Stimulated activated CD4-positive, alpha-beta T cell treated with anti-CD3 and anti-CD28 coated beads, TNF-alpha, amount 100 ng/mL, for 4 hours (primary cell): Measurements from ENCODE around the gene C1orf216.
A peak's percentile ranks its signal among the peaks of the same experiment; 100 is the strongest.
"Not testable (repeated sequence)": the region's sequence is repeated elsewhere in the genome, so short reads cannot be mapped to it uniquely, and the experiment has no call there.

Experiments
- DNase-seq, 3 experiments: peaks; one replicate each; pipeline ENCODE4 v3.0.0-alpha.2; 2020; ENCODE audit warnings: low read depth in 3 of 3

The C1orf216 gene, protein sequence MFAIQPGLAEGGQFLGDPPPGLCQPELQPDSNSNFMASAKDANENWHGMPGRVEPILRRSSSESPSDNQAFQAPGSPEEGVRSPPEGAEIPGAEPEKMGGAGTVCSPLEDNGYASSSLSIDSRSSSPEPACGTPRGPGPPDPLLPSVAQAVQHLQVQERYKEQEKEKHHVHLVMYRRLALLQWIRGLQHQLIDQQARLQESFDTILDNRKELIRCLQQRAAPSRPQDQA

DNA sequence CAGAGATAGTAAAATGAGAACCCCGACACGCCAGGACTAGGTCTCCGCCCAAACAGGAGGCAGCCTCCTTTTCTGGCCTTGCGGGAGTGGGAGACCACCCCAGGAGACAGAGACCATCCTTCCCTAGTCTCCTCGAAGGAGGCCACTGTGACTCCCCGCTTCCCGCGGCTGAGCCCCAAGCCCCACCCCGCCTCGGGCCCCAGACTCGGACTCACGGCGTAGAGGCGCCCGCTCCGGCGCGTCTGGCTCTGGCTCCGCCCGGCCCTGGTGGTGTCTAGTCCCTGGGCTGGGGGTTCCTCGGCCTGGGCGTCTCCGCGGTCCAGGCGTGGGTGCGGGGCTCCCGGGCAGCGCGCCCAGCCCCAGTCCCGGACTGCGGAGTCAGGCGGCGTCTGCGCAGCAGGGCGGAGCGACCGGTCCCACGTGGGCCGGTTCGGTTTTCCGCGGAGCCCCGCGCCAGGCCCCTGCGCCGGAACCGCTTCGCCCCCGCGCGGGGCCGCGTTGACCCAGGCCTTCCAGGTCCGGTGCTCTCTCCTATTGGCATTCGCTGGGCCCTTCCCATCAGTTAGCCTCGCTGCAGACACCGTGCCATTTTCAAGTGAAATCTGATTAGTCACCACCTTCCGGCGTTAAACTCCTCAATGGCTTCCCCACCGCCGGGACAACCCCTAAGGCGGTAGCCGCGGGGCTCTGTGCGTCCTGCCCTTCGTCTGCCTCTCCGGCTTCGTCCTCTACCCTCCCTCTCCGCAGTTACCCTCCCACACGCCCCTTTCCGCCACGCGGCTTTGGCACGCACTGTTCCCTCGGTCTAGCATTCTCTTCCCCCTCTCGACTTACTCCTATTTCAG lies at the start of gene C1orf216:
Gene C1orf216 (minus strand): TSS at position 393 of the 845 bp plus-strand sequence. CDS start 2,563 bp downstream, outside the sequence.
- DNase-seq = peak; percentile 64 to 71 (median 67)

DNA sequence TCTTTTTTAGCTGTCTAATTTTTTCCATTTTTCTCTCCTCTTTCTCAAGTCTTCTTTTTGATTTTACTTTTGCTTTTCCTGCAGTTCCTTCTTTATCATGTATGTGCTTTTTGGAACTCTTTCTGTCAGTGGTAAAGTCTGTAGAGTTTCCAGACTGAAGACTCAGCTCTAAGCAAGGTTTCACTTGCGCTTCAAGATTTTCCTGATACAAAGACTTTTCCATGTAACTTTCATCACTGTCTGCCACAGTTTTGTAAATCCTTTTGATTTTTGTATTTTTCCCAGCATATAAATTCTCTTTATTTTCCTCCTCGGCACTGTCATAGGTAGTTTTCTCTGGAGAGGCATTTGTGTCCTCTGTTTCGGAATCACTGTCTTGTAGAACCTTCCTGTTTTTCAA lies 45.6 kb upstream of the C1orf216 start:
- DNase-seq = no peak

DNA sequence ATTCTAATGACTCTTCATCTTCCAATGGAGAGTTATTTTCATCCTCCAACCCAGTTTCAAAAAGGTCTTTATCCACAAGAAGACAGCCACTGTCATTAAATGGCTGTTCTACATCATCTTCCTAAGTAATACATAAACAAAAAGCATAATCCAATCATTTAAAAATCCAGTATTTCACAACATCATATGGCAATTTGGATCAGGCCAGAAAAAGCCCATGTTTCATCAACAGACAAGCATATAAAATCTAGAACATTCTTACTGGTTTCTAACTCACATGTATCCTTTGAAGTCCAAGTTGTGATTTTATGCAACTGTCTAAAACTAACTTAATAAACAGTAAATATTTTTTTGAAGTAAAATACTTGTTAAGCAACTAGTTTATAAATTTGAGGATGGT lies 44.5 kb upstream of the C1orf216 start:
- DNase-seq = no peak

DNA sequence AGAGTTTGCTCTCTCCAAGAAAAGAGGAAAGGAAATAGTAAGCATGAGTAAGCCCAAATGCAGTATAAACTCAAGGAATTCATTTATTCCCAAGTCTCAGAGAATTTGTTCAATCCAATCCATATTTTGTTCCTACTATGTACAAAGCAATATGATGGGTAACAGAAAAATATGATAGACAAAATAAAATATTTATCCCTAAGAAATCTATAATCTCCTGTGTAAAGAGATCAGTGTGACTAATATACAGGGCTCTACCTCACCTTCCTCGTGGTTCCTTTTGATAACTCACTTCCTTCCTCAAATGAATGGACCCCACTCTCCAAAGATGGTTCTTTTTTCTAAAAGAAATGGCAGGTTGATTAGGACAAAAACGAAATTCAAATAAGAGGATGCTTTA lies 43.5 kb upstream of the C1orf216 start:
- DNase-seq = no peak

DNA sequence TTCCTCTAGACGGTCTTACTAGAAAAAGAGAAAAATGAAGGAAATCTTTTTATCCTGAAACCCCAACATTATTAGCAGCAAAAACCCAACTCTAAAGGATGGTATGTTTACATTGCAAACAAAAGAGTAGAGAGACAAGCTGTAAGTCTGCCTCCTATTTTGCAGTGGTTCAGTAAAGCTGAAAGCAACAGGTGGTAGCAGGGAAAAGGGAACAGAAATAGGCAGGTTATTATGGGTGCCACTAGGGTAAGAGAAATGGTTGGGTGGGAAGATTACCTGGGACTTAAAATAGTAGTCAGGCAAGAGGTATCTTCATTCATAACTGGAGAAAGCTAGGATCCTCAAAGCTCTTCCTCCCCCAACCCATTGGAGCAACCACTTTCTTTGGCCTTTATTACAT lies 37.4 kb upstream of the C1orf216 start:
- DNase-seq = no peak

DNA sequence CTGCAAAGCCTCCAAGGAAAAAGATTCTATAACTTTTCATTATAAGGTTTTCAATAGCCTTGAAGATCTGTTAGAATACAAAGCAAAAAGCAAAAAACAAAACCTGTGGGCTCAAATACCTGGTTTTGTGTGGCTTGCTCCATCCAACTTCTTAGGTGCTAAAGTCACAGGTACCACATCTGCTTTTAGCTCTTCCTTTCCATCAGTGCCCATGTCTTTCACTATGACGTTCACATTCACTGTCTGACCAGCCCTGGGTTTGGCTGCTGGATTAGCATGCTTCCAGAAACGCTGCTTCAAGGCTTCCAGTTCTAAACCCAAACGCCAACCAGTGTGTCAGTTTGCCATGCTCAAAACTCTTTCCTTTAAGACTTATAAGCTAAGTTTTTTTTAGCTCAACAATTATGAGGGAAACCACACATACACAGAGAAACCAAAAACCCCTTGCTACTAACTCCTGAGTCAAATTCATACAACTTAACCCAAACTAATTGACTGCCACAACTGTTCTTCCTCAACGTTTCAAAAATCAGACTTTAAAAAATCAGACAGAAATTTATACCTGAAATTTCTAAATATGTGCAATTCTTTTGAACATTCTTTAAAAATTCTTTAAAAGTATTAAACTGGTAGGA lies 35.1 kb upstream of the C1orf216 start:
- no peak for DNase-seq

DNA sequence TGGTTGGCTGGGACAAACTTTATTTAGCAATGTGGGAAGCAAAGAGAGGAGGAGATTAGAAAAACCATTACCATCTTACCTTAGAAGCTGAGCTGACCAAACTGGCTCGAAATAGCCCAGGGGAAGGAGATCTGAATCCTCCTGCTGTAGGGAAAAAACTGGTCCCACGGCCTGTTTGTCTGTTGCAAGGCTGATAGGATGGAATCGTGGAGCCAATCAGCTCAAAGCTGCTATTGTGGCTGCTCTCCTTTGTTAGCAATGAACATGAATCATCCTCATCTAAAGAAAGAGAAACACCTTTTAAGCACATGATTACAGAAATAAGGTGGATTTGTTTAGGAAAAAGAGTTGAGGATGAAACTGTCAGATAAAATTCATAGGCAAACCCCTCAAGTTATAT lies 29.6 kb upstream of the C1orf216 start:
- no peak for DNase-seq

DNA sequence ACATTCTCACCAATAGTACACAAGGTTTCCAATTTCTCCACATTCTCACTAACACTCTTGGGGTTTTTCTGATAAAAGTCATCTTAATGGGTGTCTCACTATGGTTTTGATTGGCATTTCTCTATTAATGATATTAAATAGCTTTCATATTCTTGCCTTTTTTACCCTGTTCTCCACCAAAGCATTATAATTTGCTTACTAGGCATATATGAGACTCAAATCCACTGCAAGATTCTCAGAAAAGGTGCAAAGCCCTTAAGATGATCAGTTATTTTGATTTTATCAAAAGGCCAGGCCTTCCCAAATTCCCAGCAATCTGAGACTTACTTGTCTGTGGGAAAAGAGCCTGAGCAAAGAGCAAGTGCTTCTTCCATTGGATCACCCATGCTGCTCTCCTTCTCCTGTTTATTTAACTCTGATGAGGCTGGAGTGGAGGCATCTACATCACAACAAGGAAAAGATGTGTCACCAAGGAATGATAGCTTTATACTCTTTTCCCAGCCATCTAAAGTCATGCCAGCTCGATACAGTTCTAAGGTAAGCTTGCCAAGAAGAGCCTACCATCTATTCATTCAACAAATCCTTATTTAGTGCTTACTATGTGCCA lies 26.5 kb upstream of the C1orf216 start:
- no peak for DNase-seq

DNA sequence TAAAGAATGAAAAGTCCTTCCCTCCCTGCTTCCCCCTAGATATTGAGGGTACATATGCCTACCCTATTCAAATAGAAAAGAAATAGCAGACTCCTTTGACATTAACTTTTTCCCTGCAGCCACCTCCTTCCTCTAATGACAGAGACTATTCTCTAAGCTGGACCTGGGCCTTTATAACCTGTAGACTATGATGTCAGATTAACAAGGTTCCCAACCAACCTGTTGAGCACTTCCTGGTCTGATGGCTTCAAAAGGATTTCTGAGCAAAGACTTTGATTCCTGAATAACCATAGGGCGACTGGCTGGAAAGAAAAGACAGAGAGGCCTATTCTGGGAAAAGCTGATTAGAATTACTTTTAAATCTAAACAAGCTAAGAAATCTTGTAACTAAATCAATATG lies 18.4 kb upstream of the C1orf216 start:
- DNase-seq = no peak

DNA sequence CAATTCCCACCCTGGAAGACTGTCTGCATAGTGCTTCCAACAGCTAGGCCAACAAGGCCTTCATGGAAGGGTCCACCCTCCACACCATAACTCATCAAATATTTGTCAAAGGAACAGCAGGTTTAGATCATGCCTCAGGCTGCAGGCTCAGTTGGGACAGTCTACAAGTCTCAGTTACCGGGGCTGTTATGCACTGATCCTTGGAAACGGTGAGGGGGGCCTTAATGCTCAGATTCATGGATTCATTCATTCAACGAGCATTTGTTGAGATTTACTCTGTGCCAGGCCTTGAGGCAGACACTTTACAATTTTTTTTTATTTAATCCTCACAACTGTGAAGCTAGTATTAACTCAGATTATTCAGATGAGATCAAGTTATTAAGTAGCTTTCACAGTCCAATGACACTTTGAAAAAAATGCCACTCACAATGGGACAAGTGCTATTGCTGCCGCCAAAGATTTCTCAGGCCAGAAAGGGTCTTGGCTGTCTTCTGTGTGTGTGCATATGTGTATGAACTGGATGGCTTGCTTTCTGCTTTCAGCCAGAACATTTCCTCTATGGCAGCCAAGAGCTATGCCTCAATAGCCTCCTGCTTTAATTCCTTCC lies 8.9 kb upstream of the C1orf216 start:
- no peak for DNase-seq

DNA sequence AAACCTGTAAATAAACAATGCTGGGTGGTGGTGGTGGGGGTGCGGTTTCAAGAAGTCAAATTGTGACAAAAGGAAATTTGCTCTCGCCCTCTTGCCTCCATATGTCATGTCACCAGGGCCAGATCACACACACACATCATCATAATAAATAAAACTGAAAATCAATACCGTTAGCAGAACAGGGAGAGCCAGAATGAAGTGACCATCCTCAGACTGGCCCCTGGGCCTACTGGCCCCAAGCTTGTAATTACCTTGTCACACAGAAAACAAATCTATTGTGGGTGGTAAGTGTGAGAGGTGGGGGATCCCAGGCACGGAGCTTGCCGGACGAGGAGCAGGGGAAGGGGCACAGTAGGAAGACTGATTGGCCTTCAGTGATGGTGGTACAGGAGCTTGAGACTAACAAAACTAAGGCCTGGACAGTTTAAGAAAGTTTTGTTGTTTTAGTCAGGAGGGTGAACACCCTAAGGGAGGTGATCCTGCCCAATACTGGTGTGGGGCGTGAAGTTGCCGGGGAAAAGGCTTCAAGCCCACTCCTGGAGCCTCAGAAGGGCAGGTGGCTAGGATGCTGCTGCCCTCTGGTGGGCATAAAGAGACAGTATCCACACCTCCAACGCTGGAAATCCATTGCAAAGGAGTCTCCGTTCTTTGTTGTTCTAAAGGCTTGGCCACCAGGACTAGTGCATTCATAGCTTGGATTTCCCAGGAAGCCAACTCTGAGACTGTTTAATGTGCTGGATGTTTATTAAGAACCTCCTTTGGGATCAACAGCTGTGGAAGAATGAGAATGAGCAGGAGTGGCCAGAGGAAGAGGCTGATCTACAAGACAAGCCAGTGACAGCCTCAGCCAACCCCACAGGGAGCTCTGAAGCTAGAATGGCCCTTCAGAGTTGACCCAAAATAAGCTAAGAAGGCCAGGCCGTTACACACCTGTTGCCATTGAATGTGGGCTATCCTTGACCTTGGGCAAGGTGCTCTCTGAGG lies 8.1 kb upstream of the C1orf216 start:
- peak in 1 of 3 experiments; percentile 25 for DNase-seq

DNA sequence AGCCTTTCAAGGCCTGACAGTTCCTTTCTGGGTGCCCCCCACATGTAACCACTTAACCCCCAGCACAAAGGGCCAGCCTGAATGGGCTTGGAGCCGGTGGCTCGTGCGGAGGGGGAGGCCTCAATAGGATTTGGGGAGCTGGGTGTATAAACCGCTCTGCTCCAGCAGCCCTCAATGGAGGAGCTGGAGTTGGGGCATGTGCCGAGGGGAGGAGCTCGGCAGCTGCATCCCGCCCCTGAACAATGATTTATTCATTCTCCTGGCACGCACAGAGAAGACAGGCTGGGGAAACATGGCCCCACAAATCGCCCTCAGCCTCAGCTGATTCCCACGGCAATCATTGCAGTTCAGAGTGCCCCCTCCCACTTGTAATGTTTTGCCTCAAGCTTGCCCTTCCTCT lies 6.9 kb upstream of the C1orf216 start:
- DNase-seq = no peak

DNA sequence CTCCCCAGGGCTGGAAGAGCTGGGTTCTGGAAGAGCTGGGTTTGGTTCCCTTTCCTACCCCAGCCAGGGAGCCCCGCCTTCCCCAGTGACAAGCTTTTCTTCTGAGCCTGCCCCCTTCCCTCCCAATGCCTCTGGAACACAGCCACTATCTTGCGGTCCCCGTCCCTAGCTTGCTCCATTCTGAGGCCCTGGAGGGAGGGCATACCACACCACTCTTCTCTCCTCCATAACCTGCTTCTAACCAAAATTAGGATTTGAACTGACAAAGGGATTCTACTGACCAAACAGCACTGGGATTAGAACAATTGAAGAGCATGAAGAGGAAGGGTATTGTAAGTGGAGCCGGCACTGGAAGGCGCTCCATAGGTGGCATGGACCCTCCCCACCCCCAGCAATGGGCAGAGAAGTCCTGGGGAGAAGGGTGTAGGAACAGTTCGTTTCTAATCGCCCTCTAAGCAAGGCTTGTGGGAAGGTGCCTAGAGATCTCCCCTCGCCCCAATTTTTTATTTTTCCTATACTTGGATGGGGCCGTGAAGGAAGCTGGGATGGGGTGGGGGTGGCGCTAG lies 690 bp downstream of the C1orf216 start:
- DNase-seq = no peak

DNA sequence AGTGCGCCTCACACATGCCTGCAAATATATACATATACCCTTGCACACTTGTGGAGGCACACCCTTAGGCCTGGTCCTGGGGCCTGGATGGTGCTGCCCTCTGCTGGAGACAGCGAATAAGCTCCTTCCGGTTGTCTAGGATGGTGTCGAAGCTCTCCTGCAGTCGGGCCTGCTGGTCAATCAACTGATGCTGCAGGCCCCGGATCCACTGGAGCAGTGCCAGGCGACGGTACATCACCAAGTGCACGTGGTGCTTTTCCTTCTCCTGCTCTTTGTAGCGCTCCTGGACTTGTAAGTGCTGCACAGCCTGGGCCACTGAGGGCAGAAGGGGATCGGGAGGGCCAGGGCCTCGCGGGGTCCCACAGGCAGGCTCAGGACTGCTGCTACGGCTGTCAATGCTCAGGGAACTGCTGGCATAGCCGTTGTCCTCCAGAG lies 3.1 kb downstream of the C1orf216 start:
- DNase-seq = peak; percentile 54 to 61 (median 55)

DNA sequence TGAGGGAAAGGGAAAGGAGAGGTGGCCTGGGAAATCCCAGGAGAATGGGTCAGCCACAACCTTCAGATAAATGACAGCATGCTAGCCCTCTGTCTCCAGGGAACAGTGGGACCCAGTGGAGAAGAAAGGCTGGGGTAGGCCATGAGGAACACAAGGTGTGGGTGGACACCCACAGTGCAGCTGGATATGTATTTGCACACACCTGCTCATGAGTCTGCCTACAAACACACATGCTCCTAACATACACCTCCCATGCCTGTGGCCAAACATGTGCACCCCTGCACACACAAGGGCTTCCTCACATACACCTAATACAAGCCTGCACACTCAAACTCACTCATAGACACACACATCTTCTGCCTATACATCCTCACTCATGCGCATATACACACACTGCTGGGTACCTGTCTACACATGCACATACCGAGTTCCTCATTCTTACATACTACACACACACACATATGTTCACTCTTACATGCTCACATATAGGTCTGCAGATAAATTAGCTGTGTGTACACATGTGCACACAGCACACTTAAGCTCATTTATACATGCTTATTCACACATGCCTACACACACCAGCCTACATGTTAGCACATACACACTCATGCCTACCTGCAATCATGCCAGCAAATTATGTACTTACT lies 3.6 kb downstream of the C1orf216 start:
- DNase-seq = no peak

DNA sequence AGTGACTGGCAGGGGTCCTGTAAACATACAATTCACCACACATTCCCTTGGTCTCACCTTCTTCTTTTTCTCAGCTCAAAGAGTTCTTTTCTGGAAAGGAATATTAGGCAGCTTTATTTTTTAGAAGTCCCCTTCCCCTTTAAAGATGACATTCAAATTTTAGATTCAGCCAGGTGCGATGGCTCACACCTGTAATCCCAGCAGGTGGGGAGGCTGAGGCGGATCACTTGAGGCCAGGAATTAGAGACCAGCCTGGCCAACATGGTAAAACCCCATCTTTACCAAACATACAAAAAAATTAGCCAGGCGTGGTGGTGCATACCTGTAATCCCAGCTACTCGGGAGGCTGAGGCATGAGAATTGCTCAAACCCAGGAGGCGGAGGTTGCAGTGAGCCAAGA lies 7.6 kb downstream of the C1orf216 start:
- DNase-seq = not testable (repeated sequence)

DNA sequence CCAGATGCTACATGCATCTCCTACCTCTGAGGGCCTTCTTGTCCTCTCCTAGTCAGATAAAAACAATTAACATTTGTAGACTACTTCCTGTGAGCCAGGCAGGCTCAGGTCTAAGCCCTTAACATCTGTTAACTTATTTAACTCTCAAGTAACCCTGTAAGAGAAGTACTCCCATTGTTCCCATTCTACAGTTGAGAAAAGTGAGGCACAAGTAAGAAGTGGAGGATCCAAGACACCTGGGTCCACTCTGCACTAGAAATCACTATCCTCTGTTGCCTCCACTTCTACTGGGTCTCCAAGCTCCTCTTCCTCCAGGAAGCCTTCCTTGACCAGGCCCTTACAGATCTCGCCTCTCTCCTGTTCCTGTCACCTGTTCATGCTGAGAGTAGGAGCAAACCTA lies 9.7 kb downstream of the C1orf216 start:
- no peak for DNase-seq

DNA sequence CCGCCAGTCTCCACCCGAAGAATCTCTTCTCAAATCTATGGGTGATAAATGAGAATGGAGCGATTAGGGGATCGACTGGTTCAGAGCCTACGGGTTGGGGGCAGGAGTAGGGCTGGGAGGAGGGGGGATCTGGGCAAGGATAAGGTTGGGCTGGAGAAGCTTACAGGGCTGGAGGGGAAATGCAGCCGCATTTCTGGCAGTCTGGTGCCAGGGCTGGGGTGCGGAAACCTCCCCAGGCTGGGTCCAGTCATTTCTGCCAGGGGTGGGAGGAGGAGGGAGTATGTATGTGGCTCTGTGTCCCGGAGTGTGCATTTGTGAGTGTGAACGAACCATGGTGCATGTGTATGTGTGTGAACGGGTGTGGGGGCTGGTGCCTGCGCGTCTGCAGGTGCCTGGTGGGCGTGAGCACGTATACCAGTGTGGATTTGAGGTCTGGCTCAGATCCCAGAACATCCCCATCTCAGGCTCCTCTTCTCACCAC lies 10.2 kb downstream of the C1orf216 start:
- no peak for DNase-seq

DNA sequence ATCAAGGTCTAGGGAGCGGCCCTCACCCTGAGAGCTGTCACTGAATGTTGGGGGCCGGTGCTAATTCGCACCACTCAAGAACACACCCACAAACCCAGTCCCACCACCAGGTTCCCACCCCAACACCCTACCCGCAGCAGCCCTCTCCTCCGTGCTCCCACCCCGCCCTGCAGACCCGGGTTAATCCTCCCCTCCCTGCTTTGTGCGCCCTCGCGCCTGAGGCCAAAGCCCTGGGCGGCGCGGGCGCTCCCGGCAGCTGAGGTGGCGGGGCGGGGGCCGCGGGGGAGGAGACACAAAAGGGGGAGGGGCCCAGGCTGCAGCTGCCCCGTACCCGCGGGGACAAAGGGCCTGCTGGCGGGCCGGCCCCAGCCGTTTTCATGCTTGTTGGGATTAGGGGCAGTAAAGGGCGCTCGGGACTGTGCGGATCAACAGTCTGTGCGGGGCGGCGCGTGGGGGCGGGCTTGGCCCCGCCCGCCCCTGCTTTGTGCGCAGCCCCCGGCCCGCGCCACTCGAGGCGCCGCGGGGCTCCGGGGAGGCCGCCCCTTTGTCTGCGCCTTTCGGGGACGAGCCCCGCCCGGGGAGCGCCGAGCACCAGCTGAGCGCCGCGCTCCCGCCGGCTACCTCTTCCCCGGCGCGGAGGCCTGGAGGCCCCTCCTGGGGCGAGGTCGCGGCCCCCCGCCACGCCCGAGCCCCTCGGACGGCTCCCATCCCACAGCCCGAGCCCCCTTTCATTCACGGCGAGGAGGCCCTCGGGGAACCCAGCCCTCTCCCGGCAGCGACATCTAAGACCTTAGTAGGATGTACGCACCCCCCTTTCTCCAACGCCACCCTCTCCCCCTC lies 10.9 kb downstream of the C1orf216 start:
- DNase-seq = no peak
